Esophagus mucosa (tissue), 1 donor: ENCODE results near the gene OBI1. TPM values are rescaled to one million over a fixed set of nuclear protein-coding genes. Genes with fewer than 3 reads are reported as not detected.

Source experiments
- ATAC-seq: fragments of 200-7000 bp; cut with Tn5 transposase; one replicate; pipeline ENCODE4 v1.9.1; 2020
- total RNA-seq: library from RNA; stranded (reverse); gene quantifications from one replicate; pipeline ENCODE4 v1.2.4, GENCODE V29; 2023
- donor health status: DM: yes; HTN: yes; CAD: no.

OBI1 gene
- total RNA-seq, 1 donor from 2014 or later, result 5.2 TPM

- peak; percentile 17 for ATAC-seq
Measured at GRCh38 chr13:78602561-78603239, 56.3 kb downstream of the OBI1 start.

GRCh38 chr13:78601874-78602560 is 56.9 kb downstream of the OBI1 start:
- ATAC-seq, result no peak

GRCh38 chr13:78601124-78601873 is 57.7 kb downstream of the OBI1 start:
- ATAC-seq, result no peak

DNA sequence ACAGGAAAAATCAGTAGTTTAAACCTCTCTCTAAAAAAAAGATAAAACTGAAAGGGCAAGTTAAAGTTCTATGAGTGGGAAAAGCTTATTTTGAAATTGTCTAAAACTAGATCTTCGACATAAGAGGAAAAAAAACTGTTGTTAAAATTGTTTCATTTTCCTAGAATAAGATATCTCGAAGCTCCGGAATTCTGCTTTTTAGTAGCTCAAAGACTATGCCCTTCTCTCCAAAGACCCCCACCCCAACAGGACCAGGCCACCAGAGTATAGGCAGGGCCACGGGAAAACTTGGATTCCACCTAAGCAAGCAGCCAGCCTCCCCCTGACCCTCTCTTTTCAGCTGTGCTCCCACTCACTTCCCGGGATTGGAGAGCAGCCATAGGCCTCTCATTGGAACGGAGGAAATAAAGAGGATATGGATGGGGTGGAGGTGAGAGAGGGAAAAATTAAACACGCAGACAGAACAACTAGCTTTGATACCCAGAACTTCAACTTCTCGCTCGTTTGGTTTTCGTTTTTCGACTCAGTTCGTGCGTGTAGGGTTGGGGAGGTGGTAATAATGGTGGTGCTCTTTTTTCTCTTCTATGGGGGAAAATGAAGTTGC is 58.6 kb downstream of the OBI1 start:
- no peak for ATAC-seq

GRCh38 chr13:78599645-78600279 is 59.2 kb downstream of the OBI1 start:
- no peak for ATAC-seq

DNA sequence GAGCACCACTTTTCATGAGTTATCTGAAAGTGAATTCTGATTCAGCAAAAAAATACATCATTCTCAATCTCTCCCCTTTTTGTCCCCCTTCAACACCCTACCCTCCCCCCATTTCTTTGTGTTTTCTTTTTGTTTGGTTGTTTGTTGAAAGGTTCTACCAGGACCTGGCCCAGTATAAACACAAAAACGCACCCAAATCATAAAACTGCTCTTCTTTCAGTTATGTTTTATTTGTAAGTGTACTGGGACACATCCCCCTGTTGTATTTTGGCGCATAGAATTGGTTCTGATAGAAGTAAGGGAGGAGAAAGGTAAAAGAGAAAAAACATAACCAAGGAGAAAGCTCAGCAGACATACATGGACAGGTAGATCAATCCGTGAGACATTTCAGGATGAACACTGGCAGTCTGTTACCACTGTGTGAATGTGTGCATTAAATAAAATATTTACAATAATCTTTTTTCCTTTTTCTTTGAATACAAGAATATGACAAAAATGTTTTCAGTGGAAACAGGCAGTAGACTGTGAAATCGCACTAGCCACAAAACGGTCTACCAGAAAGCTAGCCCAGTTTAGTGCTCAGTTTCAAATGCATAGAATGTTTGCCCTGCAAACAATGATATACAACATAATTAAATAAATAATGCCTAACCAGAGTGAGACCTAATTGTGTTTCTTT is 59.9 kb downstream of the OBI1 start:
- no peak for ATAC-seq

DNA sequence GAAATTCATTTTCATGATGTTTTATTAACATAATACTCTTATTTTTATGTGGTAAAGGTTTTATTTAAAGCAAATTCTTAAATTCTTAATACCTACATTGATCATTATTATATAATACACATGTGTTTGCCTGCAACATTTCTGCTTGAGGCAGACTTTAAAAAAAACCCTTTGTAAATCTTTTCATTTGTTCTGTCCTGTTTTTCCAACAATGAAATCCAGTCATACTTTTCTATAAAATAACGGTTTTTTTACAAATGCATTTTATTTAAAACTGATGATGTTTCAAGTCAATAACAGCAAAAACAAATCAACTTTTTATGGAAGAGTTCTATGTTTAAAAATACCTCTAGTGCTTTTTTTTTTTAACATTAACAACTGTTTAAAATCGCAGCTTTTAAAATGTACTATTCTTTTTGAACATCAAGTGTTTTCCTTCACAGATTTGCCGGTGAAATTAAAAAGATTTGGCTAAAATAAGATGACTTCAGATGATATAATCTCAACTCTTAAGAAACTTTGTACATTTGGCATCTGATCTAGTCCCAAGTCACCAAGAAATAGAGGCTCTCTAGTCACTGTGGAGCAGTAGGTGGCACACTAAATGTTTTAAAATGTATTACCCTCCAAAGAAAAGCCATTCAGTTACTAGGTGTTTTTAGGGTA is 60.7 kb downstream of the OBI1 start:
- no peak for ATAC-seq

DNA sequence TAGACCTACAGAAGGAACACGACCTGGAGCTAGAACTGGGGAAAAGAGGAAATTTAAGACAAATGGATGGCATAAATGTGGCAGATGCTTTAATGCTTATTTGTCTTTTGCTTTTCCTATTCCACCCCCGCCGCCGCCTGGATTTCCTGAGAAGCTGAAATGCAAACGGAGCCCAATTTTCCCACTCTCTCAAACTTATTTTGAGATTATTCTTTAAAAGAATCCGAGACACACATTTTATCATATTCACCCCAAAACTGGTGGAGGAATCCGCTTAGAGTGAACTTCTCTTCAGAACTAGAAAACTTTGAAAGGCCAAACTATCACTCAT is 61.4 kb downstream of the OBI1 start:
- ATAC-seq, result no peak

GRCh38 chr13:78596736-78597601 is 62.0 kb downstream of the OBI1 start:
- no peak for ATAC-seq

DNA sequence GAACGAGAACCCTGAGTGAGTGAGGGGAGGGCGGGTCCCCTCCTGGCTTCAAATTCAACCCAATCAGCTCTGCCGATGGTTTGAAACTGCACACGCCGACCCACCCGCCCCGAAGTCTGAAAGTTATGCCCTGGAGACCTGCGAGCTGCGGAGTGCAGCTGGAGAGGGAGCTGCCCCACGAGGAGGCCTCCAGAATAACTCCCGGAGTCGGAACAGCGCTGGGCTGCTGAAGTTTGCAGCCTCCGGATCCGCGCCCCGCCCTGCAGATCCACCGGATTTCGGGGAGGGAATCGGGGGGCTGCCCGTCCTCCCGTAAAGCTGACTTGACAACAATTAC is 62.6 kb downstream of the OBI1 start:
- no peak for ATAC-seq

DNA sequence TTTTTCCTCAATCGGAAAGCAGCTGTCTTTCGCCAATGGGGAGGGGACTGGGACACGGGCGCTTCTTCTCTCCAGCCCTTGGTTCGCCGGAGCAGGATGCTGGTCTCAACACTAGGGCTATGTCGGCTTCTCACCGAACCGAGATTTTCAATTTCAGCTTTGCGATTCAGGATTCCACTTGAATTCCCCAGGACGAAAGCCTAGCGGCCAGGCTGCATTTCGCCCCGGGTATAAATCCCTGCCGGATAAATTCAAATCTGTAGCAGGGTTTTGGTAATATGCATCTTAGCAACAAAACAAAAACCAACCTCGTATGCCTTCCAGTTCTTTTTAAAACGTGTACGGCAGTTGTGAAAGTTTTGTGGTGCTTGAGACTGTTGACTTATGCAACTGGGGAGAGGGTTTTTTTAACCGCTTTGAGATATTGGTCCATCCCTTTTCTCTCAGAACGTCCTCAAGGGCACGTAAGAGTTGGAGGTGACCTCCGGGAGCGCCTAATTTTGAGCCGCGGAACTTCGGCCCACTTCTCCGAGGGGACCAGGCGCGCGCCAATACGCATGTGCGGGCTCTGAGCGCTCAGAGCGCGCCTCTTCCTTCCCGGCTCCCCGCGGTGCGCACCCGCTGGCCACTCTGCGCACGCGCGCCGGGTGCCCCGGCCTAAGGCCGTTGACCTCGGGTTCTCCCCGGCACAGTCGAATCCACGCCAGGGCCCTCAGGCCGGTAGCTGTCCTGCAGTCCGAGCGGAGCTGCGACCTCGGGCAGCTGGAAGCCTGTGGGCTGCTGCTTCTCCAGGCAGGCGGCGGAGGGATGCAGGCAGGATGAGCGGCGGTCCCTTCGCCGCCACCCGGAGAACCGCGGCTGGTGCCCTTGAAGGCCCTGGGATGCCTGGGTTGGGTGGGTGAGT is 63.2 kb downstream of the OBI1 start:
- ATAC-seq, result no peak

- ATAC-seq, result no peak
Measured at GRCh38 chr13:78594456-78594975, 64.4 kb downstream of the OBI1 start.

GRCh38 chr13:78593652-78594455 is 65.1 kb downstream of the OBI1 start:
- no peak for ATAC-seq

- ATAC-seq, result no peak
Measured at GRCh38 chr13:78593129-78593528, 65.8 kb downstream of the OBI1 start.

GRCh38 chr13:78592584-78592983 is 66.4 kb downstream of the OBI1 start:
- ATAC-seq, result no peak

DNA sequence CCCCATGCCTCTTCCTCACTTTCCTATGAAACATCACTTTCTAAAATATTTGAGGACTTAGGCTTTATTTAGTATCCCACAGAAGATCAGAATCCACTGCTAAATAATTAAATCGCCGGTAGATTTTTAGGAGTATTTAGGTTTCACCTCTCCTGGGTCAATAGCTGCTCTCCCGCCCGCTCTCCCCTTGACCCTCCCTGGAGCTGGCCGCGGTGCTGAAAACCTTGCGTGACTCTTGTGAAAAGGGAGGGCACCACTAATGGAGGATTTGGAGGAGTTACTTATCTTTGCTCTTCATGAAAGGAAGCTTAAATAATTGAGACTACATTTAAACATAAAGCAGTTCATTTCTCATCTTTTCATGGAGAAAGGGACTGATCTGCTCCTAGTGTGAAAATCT is 69.7 kb downstream of the OBI1 start:
- no peak for ATAC-seq

GRCh38 chr13:78587395-78587794 is 71.6 kb downstream of the OBI1 start:
- no peak for ATAC-seq

DNA sequence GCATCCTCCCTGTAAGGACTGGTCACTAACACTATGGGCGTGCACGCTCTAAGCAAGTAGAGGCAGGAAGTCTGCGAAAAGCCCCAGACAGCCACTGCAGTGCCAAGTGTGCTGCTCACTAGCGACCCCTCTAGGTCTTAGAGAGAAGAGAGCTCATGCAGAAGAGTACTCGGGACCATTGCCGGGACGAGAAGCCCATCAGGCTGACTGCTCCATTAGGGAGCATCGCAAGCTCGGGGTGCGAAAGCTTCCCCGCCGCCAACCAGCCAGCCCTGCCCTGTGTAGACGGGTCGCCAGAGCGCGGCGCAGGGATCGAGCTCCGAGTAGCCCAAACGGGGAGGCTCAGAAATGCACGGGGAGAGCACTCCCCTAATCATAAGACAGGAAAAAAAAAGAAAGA is 72.2 kb downstream of the OBI1 start:
- no peak for ATAC-seq

- ATAC-seq, result no peak
Measured at GRCh38 chr13:78576261-78576660, 82.7 kb downstream of the OBI1 start.
